Endothelial cell of umbilical vein (primary cell): ENCODE measurements around the gene UBE2B. TPM values are rescaled to one million over a fixed set of nuclear protein-coding genes. Genes with fewer than 3 reads are reported as not detected.
"Not testable (repeated sequence)": the region's sequence is repeated elsewhere in the genome, so short reads cannot be mapped to it uniquely, and the experiment has no call there.

Experiments used
- BruUV-seq: library from RNA; stranded (reverse); fragments of 400-500 nt; replicated peaks from 2 replicates; lab custom pipeline; 2021; lab: Mats Ljungman, UMichigan
- CTCF ChIA-PET: fragments of 300-600, 350-600 bp; sonication (Branson Sonifier 250); formaldehyde crosslinking; loops from one replicate; lab custom pipeline; 2021; ENCODE audit warnings: antibody characterized with exemption, inconsistent platforms; lab: Charles Lee
- POLR2A ChIA-PET: fragments of 300-600, 350-600 bp; sonication (Branson Sonifier 250); formaldehyde crosslinking; loops from one replicate; lab custom pipeline; 2021; ENCODE audit warnings: antibody characterized with exemption, inconsistent platforms; lab: Charles Lee
- DNase-seq: peaks from one replicate; pipeline ENCODE4 v3.0.0-alpha.2; 2011; ENCODE audit warnings: low read depth, low spot score
- FAIRE-seq: peaks from 2 replicates; lab custom pipeline; 2011; peaks lifted over from hg19 to GRCh38; lab: Jason Lieb, UNC
- H2AFZ ChIP-seq: 2 replicates; pipeline ENCODE4 v1.6.0; 2012; ENCODE audit warnings: low read depth, low read length, control low read depth, inconsistent platforms
- H3K27ac ChIP-seq: 2 replicates; pipeline ENCODE4 v1.5.1; 2011; ENCODE audit warnings: low read depth, mild to moderate bottlenecking, control low read depth, low read length, moderate library complexity; ENCODE audit not compliant: insufficient read depth
- H3K27me3 ChIP-seq, 2 experiments: 2 replicates each; pipeline versions ENCODE4 v1.6.0 to v1.6.1; 2011; ENCODE audit warnings: low read length in 2 of 2, mixed read lengths in 1 of 2; ENCODE audit not compliant: control insufficient read depth in 2 of 2, insufficient read depth in 2 of 2
- H3K36me3 ChIP-seq, 2 experiments: 2 replicates in 1 of 2; 3 replicates in 1 of 2; pipeline ENCODE4 v1.5.1; 2011; ENCODE audit warnings: low read length in 2 of 2, mild to moderate bottlenecking in 1 of 2, moderate library complexity in 1 of 2; ENCODE audit not compliant: control insufficient read depth in 2 of 2, insufficient read depth in 2 of 2; ENCODE audit errors: extremely low read depth in 1 of 2
- H3K4me1 ChIP-seq: 3 replicates; pipeline ENCODE4 v1.5.1; 2011; ENCODE audit warnings: mild to moderate bottlenecking, low read length; ENCODE audit not compliant: control insufficient read depth, insufficient read depth; ENCODE audit errors: extremely low read depth
- H3K4me2 ChIP-seq: 2 replicates; pipeline ENCODE4 v1.6.1; 2011; ENCODE audit warnings: low read length, control low read depth, mixed read lengths; ENCODE audit not compliant: insufficient read depth
- H3K4me3 ChIP-seq, 3 experiments: fragments of 200-600 bp in 1 of 3; sonication (generic), shearing (Covaris generic) in 1 of 3; replicated peaks in 1 of 3; 2 replicates each; pipeline ENCODE4 v1.5.1; 2011 to 2016; ENCODE audit warnings: control low read depth in 3 of 3, low read length in 3 of 3, mild to moderate bottlenecking in 2 of 3, inconsistent platforms in 1 of 3, low read depth in 1 of 3, moderate library complexity in 1 of 3; ENCODE audit not compliant: insufficient read depth in 1 of 3
- H3K79me2 ChIP-seq: 2 replicates; pipeline ENCODE4 v1.6.0; 2012; ENCODE audit warnings: low read length, inconsistent platforms; ENCODE audit not compliant: control insufficient read depth, insufficient read depth
- H3K9ac ChIP-seq: replicated peaks from 2 replicates; pipeline ENCODE3; 2011; ENCODE audit warnings: low read length, control low read depth; ENCODE audit not compliant: insufficient read depth; ENCODE audit errors: extremely low read depth
- H3K9me1 ChIP-seq: replicated peaks from 3 replicates; pipeline ENCODE4 v1.6.0; 2011; ENCODE audit warnings: mild to moderate bottlenecking, low read length; ENCODE audit not compliant: control insufficient read depth, insufficient read depth; ENCODE audit errors: extremely low read depth
- H3K9me3 ChIP-seq: replicated peaks from 2 replicates; pipeline ENCODE4 v1.5.1; 2012; ENCODE audit warnings: low read length, inconsistent platforms; ENCODE audit not compliant: control insufficient read depth, insufficient read depth
- H4K20me1 ChIP-seq: replicated peaks from 2 replicates; pipeline ENCODE3; 2011; ENCODE audit warnings: mild to moderate bottlenecking, low read length; ENCODE audit not compliant: control insufficient read depth, insufficient read depth; ENCODE audit errors: extremely low read depth
- CTCF ChIP-seq, 2 donors: IDR thresholded peaks; 1 replicate in 1 of 2; 2 replicates in 1 of 2; pipeline ENCODE4 v1.5.1; 2011; ENCODE audit warnings: low read length in 2 of 2, mild to moderate bottlenecking in 2 of 2, moderate library complexity in 2 of 2, control low read depth in 1 of 2, inconsistent platforms in 1 of 2, low read depth in 1 of 2; ENCODE audit not compliant: insufficient read depth in 1 of 2; ENCODE audit errors: extremely low read depth in 1 of 2
- EZH2 ChIP-seq: IDR thresholded peaks from 2 replicates; pipeline ENCODE4 v1.6.1; 2012; ENCODE audit warnings: borderline replicate concordance, low read depth, mild to moderate bottlenecking, moderate library complexity, low read length, inconsistent platforms; ENCODE audit not compliant: severe bottlenecking
- FOS ChIP-seq: IDR thresholded peaks from 2 replicates; pipeline ENCODE4 v1.6.1; 2011; ENCODE audit warnings: mild to moderate bottlenecking, low read length, moderate library complexity, borderline replicate concordance; ENCODE audit not compliant: insufficient read depth
- GATA2 ChIP-seq: IDR thresholded peaks from 2 replicates; pipeline ENCODE4 v1.7.0; 2011; ENCODE audit warnings: low read depth, mild to moderate bottlenecking, moderate library complexity, mixed read lengths, low read length; ENCODE audit not compliant: insufficient read length, insufficient read depth
- JUN ChIP-seq: IDR thresholded peaks from 2 replicates; pipeline ENCODE4 v1.6.1; 2011; ENCODE audit warnings: borderline replicate concordance, low read depth; ENCODE audit not compliant: insufficient read length, insufficient read depth
- MYC ChIP-seq: IDR thresholded peaks from one replicate; pipeline ENCODE4 v1.6.1; 2011; ENCODE audit warnings: mild to moderate bottlenecking, low read depth, low read length
- POLR2A ChIP-seq: IDR thresholded peaks from 2 replicates; pipeline ENCODE4 v1.6.1; 2012; ENCODE audit warnings: low read depth, mild to moderate bottlenecking, control low read depth, low read length
- POLR2AphosphoS5 ChIP-seq: IDR thresholded peaks from 2 replicates; pipeline ENCODE4 v1.6.1; 2012; ENCODE audit warnings: low read depth, mild to moderate bottlenecking, control low read depth, low read length, moderate library complexity; ENCODE audit not compliant: insufficient read depth
- dilution Hi-C: fragments of 300-500 bp; cut with MboI; formaldehyde crosslinking; loops from one replicate; pipeline ENCODE4 v1.15.0; 2019; ENCODE audit warnings: low sequenced_read_pairs; ENCODE audit not compliant: extremely low pct_ligation_motif_present
- intact Hi-C: fragments of 100-400 bp; cut with micrococcal nuclease; formaldehyde crosslinking; loops from one replicate; pipeline ENCODE4 v1.10.0; 2022
- polyA plus RNA-seq, 4 experiments: library from polyadenylated mRNA; depleted of rRNA in 3 of 4; stranded (reverse) in 3 of 4; unstranded in 1 of 4; fragments of >200 nt; gene quantifications; 2 replicates each; pipeline versions ENCODE4 v1.2.1 to v1.2.3, GENCODE V29; 2011 to 2012; ENCODE audit warnings: missing spikeins in 1 of 4
- total RNA-seq: library from RNA; stranded (reverse); gene quantifications from 2 replicates; pipeline ENCODE4 v1.2.3, GENCODE V29; 2021
- TF ChIP-seq, protein P1 (sequence below): IDR thresholded peaks from 2 replicates; pipeline ENCODE4 v1.6.1; 2011; ENCODE audit not compliant: insufficient read depth, insufficient read length

UBE2B gene
- total and polyA plus RNA-seq, 2 donors (not counting 3 experiments of a cell fraction or from before 2014, with no cell fraction given) = 37.8 to 110 TPM

DNA sequence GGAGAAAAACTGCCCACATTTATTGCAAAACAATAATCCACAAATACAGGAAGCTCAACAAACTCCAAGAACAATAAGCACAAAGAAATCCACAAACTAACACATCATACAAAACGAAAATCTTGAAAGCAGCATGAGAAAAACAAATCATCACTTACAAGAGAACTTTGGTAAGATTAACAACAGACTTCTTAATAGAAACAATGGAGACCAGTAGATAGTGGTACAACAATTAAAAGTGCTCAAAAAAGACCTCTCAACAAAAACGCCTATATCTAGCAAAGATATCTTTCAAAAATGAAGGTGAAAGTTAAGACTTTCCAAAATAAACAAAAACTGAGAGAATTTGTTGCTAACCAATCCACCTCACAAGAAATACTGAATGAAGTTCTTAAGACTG is 42.8 kb upstream of the UBE2B start:
- no peak for FAIRE-seq
- CTCF ChIA-PET = no interaction called here
- no peak overlapping the region for H2AFZ ChIP-seq
- no peaks in the 10 kb centered on the region for H3K79me2 ChIP-seq
- no peak overlapping the region for H3K4me2 ChIP-seq
- POLR2A ChIA-PET = no interaction called here
- H3K9me1 ChIP-seq = no peaks in the 10 kb centered on the region
- H3K4me3 ChIP-seq = no peak overlapping the region
- H3K27me3 ChIP-seq = no peaks in the 10 kb centered on the region
- H3K27ac ChIP-seq = no peak overlapping the region
- BruUV-seq = no TSS peak
- DNase-seq = no peak
- no peak overlapping the region for H3K9ac ChIP-seq
- no peaks in the 10 kb centered on the region for H3K9me3 ChIP-seq
- dilution Hi-C loops (no loop called here), intact Hi-C loops (no loop called here)
- no peaks in the 10 kb centered on the region for H3K36me3 ChIP-seq
- TF ChIP-seq EZH2 = no peak
- TF ChIP-seq JUN = no peak
- TF ChIP-seq GATA2 = no peak
- no peak for TF ChIP-seq FOS
- TF ChIP-seq, protein P1, sequence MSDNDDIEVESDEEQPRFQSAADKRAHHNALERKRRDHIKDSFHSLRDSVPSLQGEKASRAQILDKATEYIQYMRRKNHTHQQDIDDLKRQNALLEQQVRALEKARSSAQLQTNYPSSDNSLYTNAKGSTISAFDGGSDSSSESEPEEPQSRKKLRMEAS = no peak
- no peak for TF ChIP-seq POLR2A
- no peak for TF ChIP-seq MYC
- no peak for TF ChIP-seq CTCF (IDR thresholded peaks at IDR 0.05; ENCODE audit: extremely low read depth in 1 of 2, insufficient read depth in 1 of 2, low read depth in 1 of 2, low read length in 2 of 2)
- TF ChIP-seq POLR2AphosphoS5 = no peak
- no peaks in the 10 kb centered on the region for H3K4me1 ChIP-seq
- no peaks in the 10 kb centered on the region for H4K20me1 ChIP-seq

- H3K79me2 ChIP-seq, dilution Hi-C loops, H3K9ac ChIP-seq, H3K27ac ChIP-seq, H4K20me1 ChIP-seq, H3K4me2 ChIP-seq, H3K4me1 ChIP-seq, H3K27me3 ChIP-seq, POLR2A ChIA-PET, FAIRE-seq, H3K9me1 ChIP-seq, BruUV-seq, H3K9me3 ChIP-seq, H3K4me3 ChIP-seq, intact Hi-C loops, DNase-seq, H2AFZ ChIP-seq, H3K36me3 ChIP-seq: not testable (repeated sequence)
- CTCF ChIA-PET = interaction anchor here (1.0 kb wide), 1 partner anchor 18 kb away, joined by 3 read pairs; no protein-coding TSS in a partner anchor
These were observed 34.5 kb upstream of the UBE2B start for GRCh38 chr5:134336833-134337232.

DNA sequence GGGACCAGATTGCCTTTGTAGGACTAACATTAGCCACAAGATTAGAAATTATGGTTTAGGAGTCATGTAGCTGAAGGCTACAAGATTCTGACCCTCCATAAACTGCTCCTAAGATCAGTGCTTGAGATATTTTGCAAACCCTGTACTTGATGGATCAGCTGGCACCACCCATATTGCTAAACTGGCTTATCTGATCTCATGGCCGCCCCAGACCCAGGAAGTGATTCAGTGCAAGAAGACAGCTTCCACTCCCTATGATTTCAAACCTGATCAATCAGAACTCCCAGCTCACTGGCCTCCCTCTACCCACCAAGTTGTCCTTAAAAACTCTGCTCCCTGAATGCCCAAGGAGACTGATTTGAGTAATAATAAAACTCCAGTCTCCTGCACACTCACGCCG is 27.9 kb upstream of the UBE2B start:
- H3K4me2 ChIP-seq, DNase-seq, dilution Hi-C loops, CTCF ChIA-PET, POLR2A ChIA-PET, H3K79me2 ChIP-seq, H3K9me1 ChIP-seq, H3K27ac ChIP-seq, H4K20me1 ChIP-seq, H3K9ac ChIP-seq, H3K4me3 ChIP-seq, H3K4me1 ChIP-seq, H3K36me3 ChIP-seq, BruUV-seq, H2AFZ ChIP-seq, H3K27me3 ChIP-seq, H3K9me3 ChIP-seq, intact Hi-C loops, FAIRE-seq: not testable (repeated sequence)
